ENCODE measurements around the gene PCCA.

GRCh38 chr13:100451923-100452322, 363.0 kb downstream of the PCCA start:
- TF ChIP-seq GATA3 (IDR thresholded peaks at IDR 0.05; ENCODE audit: low read depth, low read length) (no peak), GATA2 (IDR thresholded peaks at IDR 0.05; ENCODE audit: low read depth, low read length) (no peak)

Measured in SH-SY5Y (cell line).